GM19023 (cell line): ENCODE data around the gene PRDX3.
"Not testable (repeated sequence)": the region's sequence is repeated elsewhere in the genome, so short reads cannot be mapped to it uniquely, and the experiment has no call there.

Source experiments
- ATAC-seq: cut with Tn5 transposase; IDR thresholded peaks from one replicate; pipeline ENCODE4 v1.9.1; 2021; ENCODE audit warnings: mild to moderate bottlenecking, moderate library complexity; ENCODE audit not compliant: unreplicated experiment

Gene PRDX3

GRCh38 chr10:119206603-119207365 lies 28.2 kb upstream of the PRDX3 start:
- peak; percentile 62 for ATAC-seq

GRCh38 chr10:119205894-119206602 lies 27.4 kb upstream of the PRDX3 start:
- ATAC-seq = peak; percentile 25

- no peak for ATAC-seq
These were observed 24.4 kb upstream of the PRDX3 start for GRCh38 chr10:119203006-119203405.

GRCh38 chr10:119201233-119201632 lies 22.6 kb upstream of the PRDX3 start:
- ATAC-seq = no peak

GRCh38 chr10:119199231-119199992 lies 20.8 kb upstream of the PRDX3 start:
- no peak for ATAC-seq

- ATAC-seq = no peak
These were observed 19.8 kb upstream of the PRDX3 start for GRCh38 chr10:119198438-119198837.

- ATAC-seq = no peak
These were observed 19.3 kb upstream of the PRDX3 start for GRCh38 chr10:119197921-119198320.

GRCh38 chr10:119191881-119192280 lies 13.3 kb upstream of the PRDX3 start:
- ATAC-seq = no peak

- no peak for ATAC-seq
These were observed 12.6 kb upstream of the PRDX3 start for GRCh38 chr10:119190954-119191785.

GRCh38 chr10:119190353-119190752 lies 11.7 kb upstream of the PRDX3 start:
- ATAC-seq = no peak

- peak; percentile 60 for ATAC-seq
These were observed 11.2 kb upstream of the PRDX3 start for GRCh38 chr10:119189811-119190282.

- ATAC-seq = no peak
These were observed 5.2 kb upstream of the PRDX3 start for GRCh38 chr10:119183664-119184412.

- ATAC-seq = not testable (repeated sequence)
These were observed 2.3 kb upstream of the PRDX3 start for GRCh38 chr10:119180850-119181400.

GRCh38 chr10:119177708-119178371 lies 772 bp downstream of the PRDX3 start:
- ATAC-seq = peak; percentile 32

GRCh38 chr10:119176166-119176565 lies 2.4 kb downstream of the PRDX3 start:
- no peak for ATAC-seq

GRCh38 chr10:119174109-119174508 lies 4.5 kb downstream of the PRDX3 start:
- no peak for ATAC-seq

GRCh38 chr10:119167041-119167440 lies 11.6 kb downstream of the PRDX3 start:
- no peak for ATAC-seq

- no peak for ATAC-seq
These were observed 12.0 kb downstream of the PRDX3 start for GRCh38 chr10:119166564-119166963.

GRCh38 chr10:119166118-119166500 lies 12.5 kb downstream of the PRDX3 start:
- peak; percentile 7 for ATAC-seq
